Activated CD8-positive, alpha-beta memory T cell treated with anti-CD3 and anti-CD28 coated beads for 4 hours (primary cell): ENCODE results near the gene IRF8.
"Not testable (repeated sequence)": the region's sequence is repeated elsewhere in the genome, so short reads cannot be mapped to it uniquely, and the experiment has no call there.

ENCODE experiments used
- DNase-seq, 2 donors: peaks; one replicate each; pipeline ENCODE4 v3.0.0-alpha.2; 2020; ENCODE audit warnings: low read depth in 2 of 2

Gene IRF8

DNA sequence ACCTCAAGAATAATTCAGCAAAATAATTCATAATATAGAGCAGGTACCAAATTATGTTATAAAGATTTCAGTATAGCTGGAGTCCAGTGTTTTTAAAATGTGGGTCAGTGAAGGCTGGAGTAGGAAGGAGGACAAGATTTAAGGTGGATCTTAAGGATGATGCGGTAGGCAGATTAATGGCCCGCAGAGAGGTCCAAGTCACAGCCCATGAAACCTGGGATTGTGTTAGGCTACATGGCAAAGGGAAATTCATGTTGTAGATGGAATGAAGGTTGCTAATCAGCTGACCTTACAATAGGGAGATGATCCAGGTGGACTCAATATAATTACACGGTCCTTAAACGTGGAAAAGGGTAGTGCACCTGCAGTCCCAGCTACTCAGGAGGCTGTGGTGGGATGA is 6.2 kb upstream of the IRF8 start:
- no peak for DNase-seq

- no peak for DNase-seq
These were observed 4.7 kb upstream of the IRF8 start for GRCh38 chr16:85894266-85894665.

DNA sequence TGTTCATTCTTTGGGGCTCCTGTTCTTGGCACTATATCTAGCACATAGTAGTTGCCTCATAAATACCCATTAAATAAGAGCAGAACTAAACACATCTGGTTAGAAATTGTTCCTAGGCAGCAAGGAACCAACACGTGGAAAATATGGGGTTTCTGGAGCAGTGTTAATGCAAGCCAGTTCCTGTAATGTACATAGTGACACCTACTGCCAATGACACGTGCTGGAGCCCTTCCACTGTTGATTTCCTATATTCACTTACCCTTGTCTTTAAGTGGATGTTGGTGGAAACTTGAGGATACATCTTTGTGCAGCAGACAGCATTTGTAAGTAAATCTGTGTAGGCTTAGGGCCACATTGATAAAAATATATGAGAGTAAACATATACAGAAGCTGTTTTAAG is 1.6 kb upstream of the IRF8 start:
- no peak for DNase-seq

- DNase-seq, result no peak
These were observed 482 bp downstream of the IRF8 start for GRCh38 chr16:85899444-85899843.

- DNase-seq, result no peak
These were observed 1.2 kb downstream of the IRF8 start for GRCh38 chr16:85900027-85900792.

- DNase-seq, result no peak
These were observed 2.1 kb downstream of the IRF8 start for GRCh38 chr16:85901110-85901509.

DNA sequence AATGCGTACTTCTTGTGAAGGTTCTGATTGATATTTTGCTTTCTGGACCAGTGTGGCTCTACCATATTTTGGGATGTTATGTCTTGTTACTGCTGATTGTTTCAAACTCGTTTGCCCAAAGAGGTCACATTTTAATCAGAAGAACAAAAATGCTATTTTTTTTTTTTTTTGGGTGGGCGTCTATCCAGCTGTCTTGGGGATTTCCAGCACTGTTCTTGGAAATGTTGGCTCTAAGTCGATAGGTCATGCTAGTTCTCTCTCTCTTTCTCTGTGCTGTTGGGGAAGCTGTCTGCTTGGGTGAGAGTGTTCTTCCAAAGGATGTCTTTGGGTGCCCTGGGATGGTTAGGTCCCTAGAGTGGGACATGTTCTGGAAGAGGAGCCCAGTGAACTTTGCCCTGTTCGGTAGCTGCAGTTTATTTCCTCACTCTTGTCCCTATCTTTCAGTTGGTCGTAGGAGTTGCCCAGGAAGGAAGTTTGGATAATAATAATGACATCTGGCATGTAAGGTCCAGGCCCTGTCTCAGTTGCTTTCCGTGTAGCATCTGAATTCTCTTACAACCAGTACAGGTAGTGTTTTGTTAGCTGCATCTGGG is 2.9 kb downstream of the IRF8 start:
- no peak for DNase-seq

DNA sequence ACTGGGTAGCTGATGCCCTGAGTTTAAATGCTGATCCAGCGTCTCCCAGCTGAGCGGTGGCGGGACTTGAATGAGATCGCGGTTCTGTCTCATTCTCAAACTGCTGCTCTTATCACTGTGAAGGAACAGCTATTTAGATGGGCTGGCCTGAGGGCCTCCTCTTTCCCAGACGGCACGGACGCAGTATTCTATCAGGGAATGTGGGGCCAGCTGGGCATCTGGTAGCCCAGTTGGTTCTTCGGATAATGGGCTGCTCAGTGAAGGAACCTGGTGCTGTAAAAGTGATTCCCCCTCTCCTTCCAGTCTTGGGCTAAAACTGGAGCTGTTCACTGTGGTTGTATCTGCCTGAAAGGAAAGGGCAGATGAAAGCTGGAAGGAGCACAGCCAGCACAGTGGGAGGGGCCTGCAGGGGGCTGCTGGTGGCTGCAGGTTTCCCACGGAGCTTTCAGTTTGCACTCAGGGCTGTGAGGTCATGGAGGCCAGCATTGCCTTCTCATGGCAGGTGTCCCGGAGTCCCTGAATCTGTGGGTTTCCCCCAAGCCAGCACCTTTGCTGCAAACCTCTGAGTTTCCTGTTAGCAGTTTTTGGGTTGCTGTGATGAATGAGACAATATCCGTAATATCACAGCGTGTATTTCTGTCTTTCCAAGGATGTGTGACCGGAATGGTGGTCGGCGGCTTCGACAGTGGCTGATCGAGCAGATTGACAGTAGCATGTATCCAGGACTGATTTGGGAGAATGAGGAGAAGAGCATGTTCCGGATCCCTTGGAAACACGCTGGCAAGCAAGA is 3.6 kb downstream of the IRF8 start:
- peak; percentile 36 to 51 for DNase-seq

- no peak for DNase-seq
These were observed 4.6 kb downstream of the IRF8 start for GRCh38 chr16:85903559-85903958.

- no peak for DNase-seq
These were observed 6.4 kb downstream of the IRF8 start for GRCh38 chr16:85905110-85906095.

GRCh38 chr16:85906349-85906748 is 7.4 kb downstream of the IRF8 start:
- no peak for DNase-seq

DNA sequence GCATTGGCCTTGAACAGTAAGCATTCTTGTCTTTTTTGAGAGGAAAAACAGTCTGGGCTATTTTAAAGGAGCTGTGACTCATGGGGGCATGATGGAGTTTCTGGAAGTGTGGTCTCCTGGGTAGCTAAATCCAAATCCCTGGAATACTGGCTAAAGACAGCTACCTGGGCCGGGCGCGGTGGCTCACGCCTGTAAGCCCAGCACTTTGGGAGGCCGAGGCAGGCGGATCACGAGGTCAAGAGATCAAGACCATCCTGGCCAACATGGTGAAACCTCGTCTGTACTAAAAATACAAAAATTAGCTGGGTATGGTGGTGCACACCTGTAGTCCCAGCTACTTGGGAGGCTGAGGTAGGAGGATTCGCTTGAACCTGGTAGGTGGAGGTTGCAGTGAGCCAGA is 8.3 kb downstream of the IRF8 start:
- DNase-seq, result not testable (repeated sequence)

DNA sequence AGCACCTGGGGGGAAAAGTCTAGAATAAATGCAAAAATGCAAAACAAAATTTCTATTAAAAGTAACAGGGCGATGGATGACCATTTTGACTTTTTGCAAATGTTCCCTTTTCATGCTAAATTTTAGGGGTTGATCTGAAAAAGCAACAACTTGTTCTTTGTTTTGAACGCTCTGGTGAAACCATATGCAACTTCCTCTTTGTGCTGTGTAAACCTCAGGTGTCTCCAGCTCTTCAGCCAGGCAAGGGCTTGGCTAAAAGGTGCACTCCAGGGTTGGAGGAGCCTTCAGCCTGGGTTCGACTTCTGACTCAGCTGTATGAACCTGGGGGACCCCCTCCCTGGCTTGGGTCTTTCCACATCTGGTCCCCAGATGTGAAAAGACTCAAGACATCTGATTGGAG is 9.5 kb downstream of the IRF8 start:
- DNase-seq, result no peak

- no peak for DNase-seq
These were observed 10.1 kb downstream of the IRF8 start for GRCh38 chr16:85908889-85909589.

DNA sequence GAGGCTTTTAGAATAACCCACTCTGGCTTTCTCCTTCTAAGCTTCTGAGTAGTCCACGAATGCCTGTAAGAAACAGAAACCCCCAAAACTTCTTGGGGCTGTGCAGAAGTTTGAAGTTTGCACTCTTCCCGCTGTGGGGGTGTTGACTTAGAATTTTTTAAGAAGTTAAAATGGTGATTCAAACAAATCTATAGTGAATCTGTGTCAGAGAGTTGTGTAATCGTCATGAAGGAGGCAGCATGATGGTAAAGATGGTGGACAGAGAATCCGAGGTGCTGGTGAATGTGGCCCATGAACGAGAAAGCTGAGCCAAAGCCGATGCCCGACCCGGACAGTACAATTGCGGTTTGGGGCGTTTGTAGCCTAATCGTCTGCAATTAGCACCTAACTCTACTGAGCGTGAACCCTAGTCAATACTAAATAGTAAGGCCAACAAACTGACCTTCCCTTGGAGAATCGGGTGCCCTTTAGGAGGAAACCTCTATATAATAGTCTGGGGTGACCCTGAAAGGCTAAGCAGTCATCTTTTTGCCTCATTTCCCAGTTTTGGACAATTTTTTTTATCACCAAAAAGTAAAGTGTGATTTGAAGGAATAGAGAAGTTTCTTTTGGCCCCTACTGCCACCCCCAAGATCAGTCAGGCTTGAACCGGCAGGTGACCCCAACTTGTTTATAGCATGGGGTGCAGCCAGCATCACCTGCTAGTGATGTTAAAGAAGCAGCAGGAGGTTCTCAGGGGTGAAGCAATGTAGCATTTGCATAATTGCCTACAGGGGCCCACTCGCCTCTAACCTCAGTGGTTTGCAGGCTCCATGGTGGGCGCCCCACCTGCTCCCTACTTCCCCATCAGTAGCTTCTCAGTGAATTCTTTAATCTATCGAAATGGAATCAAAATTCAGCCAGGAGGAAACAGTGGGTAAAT is 11.2 kb downstream of the IRF8 start:
- DNase-seq, result no peak

DNA sequence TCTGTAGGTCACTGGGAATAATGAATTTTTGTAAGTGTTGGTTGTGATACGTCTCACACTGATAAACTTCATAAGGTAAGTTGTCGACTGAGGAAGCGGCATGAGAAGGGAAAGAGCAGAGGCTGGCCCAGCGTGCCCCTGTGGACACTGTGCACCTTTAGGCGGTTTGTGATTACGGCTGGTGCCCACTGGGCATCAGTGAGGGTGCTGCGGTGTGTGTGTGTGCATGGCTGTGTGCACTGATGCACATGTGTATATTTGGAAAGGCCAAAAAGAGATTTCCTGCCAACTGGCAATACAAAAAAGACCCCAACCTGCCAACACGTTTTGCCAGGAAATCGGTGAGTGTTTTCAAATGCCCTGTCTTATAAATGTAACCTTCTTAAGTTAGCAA is 11.9 kb downstream of the IRF8 start:
- DNase-seq, result no peak

DNA sequence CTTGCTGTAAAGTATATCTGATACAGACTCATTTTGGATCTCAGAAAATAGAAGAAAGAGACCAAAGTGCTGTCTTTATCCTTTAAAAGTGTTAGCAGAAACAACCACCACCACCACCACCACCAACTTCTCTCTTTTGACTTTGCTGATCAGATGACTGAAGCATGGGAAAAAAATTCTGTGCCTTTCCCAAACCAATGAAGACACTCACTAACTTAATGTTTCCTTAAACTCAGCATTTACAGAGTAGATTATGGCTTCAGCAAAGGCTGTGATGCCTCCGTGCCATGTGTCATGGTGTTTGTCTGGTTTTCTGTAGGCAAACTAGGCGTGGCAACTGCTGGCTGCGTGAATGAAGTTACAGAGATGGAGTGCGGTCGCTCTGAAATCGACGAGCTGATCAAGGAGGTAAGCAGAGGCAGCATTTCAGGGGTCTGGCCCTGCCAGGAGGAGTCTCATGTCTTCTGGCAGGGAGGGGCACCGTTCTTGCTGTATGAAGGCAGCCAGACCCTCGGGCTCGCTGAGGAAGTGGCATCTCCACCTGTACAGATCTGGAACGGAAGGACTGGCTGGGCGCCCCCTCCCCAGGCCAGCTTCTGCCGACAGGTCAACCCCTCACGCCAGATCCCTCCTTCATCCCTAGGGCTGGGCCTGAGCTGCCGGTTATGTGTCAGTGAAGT is 12.4 kb downstream of the IRF8 start:
- DNase-seq, result no peak

DNA sequence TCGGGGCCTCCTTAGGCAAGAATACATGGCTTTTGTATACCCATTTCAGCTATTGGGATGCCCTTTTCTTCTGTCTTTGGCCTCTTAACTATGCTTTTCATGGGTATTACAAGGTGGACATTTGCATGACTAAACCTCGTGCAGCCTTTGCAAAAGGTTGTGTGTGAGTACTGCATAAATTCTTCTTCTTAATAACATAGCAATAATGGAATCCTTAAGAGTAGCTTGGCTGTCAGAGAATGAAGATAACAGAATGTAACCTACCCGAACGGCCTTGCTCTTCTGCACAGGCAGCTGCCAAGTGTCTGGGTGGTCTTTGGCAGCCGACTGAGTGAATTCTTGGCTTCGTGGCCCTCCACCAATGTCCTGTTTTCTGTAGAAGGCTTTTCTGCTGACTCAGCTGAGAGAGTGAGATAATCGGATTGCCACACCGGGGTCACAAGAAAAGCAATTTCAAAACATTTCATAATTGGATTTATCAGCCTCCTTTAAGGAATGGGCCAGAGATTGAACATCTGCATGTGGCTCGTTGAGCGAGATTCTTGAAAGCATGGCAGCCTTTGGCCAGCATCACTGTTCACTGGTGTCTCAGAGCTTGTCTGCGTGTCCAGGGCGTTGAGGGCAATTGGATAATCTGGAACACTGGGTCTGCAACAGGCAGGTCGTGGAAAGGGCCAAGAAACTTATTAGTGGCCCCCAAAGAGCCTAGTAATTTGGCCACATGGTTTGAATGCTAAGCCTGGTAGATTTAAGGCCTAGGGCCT is 13.4 kb downstream of the IRF8 start:
- DNase-seq, result no peak

- no peak for DNase-seq
These were observed 14.2 kb downstream of the IRF8 start for GRCh38 chr16:85913141-85913601.
